B cell (primary cell): Measurements from ENCODE around the gene PRKN. TPM values are rescaled to one million over a fixed set of nuclear protein-coding genes. Genes with fewer than 3 reads are reported as not detected.

Experiments used
- ATAC-seq: fragments of 200-7000 bp; cut with Tn5 transposase; one replicate; pipeline ENCODE4 v1.10.0; 2021; ENCODE audit warnings: low read depth, mild to moderate bottlenecking, moderate number of reproducible peaks, moderate library complexity
- CTCF ChIA-PET: fragments of 350-600 bp; sonication (Branson Sonifier 250); formaldehyde crosslinking; loops from one replicate; lab custom pipeline; 2021; ENCODE audit warnings: antibody characterized with exemption, inconsistent platforms; lab: Charles Lee
- POLR2A ChIA-PET: fragments of 350-600 bp; sonication (Branson Sonifier 250); formaldehyde crosslinking; loops from one replicate; lab custom pipeline; 2021; ENCODE audit warnings: antibody characterized with exemption; lab: Charles Lee
- DNase-seq: peaks from one replicate; pipeline ENCODE4 v3.0.0; 2013
- H2AFZ ChIP-seq: 2 replicates; pipeline ENCODE4 v1.6.1; 2012; ENCODE audit warnings: mild to moderate bottlenecking, low read depth, low read length; ENCODE audit not compliant: insufficient read depth, poor library complexity, severe bottlenecking
- H3K27ac ChIP-seq, 2 donors: 1 replicate in 1 of 2; 2 replicates in 1 of 2; pipeline ENCODE4 v1.5.1; 2012 to 2013; ENCODE audit warnings: low read length in 2 of 2, mild to moderate bottlenecking in 2 of 2, moderate library complexity in 1 of 2
- H3K27me3 ChIP-seq, 4 experiments: fragments of 200-600 bp in 1 of 4; sonication (generic) in 1 of 4; replicated peaks in 1 of 4; 1 replicate in 2 of 4; 2 replicates in 2 of 4; pipeline versions ENCODE4 v1.6.1 to v1.7.0; 2013 to 2016; ENCODE audit warnings: low read length in 3 of 4, mild to moderate bottlenecking in 2 of 4, mixed read lengths in 1 of 4, moderate library complexity in 1 of 4; ENCODE audit not compliant: insufficient read depth in 4 of 4, control insufficient read depth in 3 of 4; ENCODE audit errors: control extremely low read depth in 1 of 4
- H3K36me3 ChIP-seq, 2 experiments: replicated peaks in 1 of 2; 1 replicate in 1 of 2; 2 replicates in 1 of 2; pipeline versions ENCODE4 v1.6.1 to v1.7.1; 2013; ENCODE audit warnings: low read length in 1 of 2; ENCODE audit not compliant: insufficient read depth in 2 of 2, control insufficient read depth in 1 of 2; ENCODE audit errors: control extremely low read depth in 1 of 2, extremely low read depth in 1 of 2
- H3K4me1 ChIP-seq, 2 donors: fragments of 200-600 bp in 1 of 2; sonication (generic) in 1 of 2; 1 replicate in 1 of 2; 2 replicates in 1 of 2; pipeline versions ENCODE4 v1.5.1 to v1.6.1; 2013 to 2017; ENCODE audit warnings: low read length in 2 of 2; ENCODE audit not compliant: control insufficient read depth in 2 of 2, insufficient read depth in 2 of 2
- H3K4me2 ChIP-seq: replicated peaks from 2 replicates; pipeline ENCODE3; 2012; ENCODE audit warnings: mild to moderate bottlenecking, low read depth, low read length; ENCODE audit not compliant: poor library complexity, severe bottlenecking
- H3K4me3 ChIP-seq, 5 experiments: fragments of 200-600 bp in 1 of 5; sonication (generic) in 1 of 5; 1 replicate in 3 of 5; 2 replicates in 2 of 5; pipeline versions ENCODE4 v1.5.1 to v1.7.0; 2011 to 2016; ENCODE audit warnings: low read length in 4 of 5, mild to moderate bottlenecking in 4 of 5, low read depth in 2 of 5, control low read depth in 1 of 5, moderate library complexity in 1 of 5; ENCODE audit not compliant: insufficient read depth in 1 of 5; ENCODE audit errors: control extremely low read depth in 1 of 5, extremely low read depth in 1 of 5
- H3K79me2 ChIP-seq: fragments of 200-600 bp; sonication (generic); one replicate; pipeline ENCODE4 v1.6.0; 2016; ENCODE audit warnings: low read length; ENCODE audit not compliant: control insufficient read depth, insufficient read depth
- H3K9ac ChIP-seq: fragments of 200-600 bp; sonication (generic); 2 replicates; pipeline ENCODE4 v1.6.1; 2017; ENCODE audit warnings: mild to moderate bottlenecking, low read length, moderate library complexity
- H3K9me3 ChIP-seq, 3 donors: one replicate each; pipeline versions ENCODE4 v1.6.1 to v1.7.1; 2013; ENCODE audit warnings: low read length in 2 of 3; ENCODE audit not compliant: control insufficient read depth in 2 of 3, insufficient read depth in 1 of 3; ENCODE audit errors: control extremely low read depth in 1 of 3
- H4K20me1 ChIP-seq: 2 replicates; pipeline ENCODE4 v1.6.0; 2012; ENCODE audit warnings: mild to moderate bottlenecking, low read length; ENCODE audit not compliant: insufficient read depth, control insufficient read depth, poor library complexity, severe bottlenecking
- H3K27ac Mint-ChIP-seq: one replicate; pipeline ENCODE4 v1.8.0; 2021; ENCODE audit warnings: mixed read lengths
- H3K27me3 Mint-ChIP-seq: one replicate; pipeline ENCODE4 v1.8.0; 2021; ENCODE audit warnings: mixed read lengths
- H3K4me1 Mint-ChIP-seq: one replicate; pipeline ENCODE4 v1.8.0; 2021; ENCODE audit warnings: mixed read lengths
- H3K4me3 Mint-ChIP-seq: one replicate; pipeline ENCODE4 v1.8.0; 2021; ENCODE audit warnings: mixed read lengths
- H3K9me3 Mint-ChIP-seq: one replicate; pipeline ENCODE4 v1.8.0; 2022; ENCODE audit warnings: mixed read lengths; ENCODE audit not compliant: insufficient read depth
- EZH2 ChIP-seq: IDR thresholded peaks from 2 replicates; pipeline ENCODE4 v1.6.1; 2012; ENCODE audit warnings: borderline replicate concordance, low read depth, mild to moderate bottlenecking, moderate library complexity, low read length; ENCODE audit not compliant: insufficient read depth, poor library complexity, severe bottlenecking
- WGBS: methylation state at CpG from one replicate; pipeline ENCODE4 v1.1.5; 2013; ENCODE audit warnings: missing lambda C conversion rate; ENCODE audit not compliant: insufficient coverage; 5-methylcytosine and 5-hydroxymethylcytosine counted together
- intact Hi-C: fragments of 100-400 bp; cut with micrococcal nuclease; formaldehyde crosslinking; loops from one replicate; pipeline ENCODE4 v1.10.0; 2022
- polyA plus RNA-seq: library from polyadenylated mRNA; depleted of rRNA; stranded (reverse); fragments of >200 nt; gene quantifications from 2 replicates; pipeline ENCODE4 v1.2.3, GENCODE V29; 2012
- total RNA-seq, 2 donors: library from RNA; stranded (reverse); fragments of 120-200 nt in 1 of 2; gene quantifications; 1 replicate in 1 of 2; 2 replicates in 1 of 2; pipeline versions ENCODE4 v1.2.3 to v1.2.4, GENCODE V29; 2013 to 2022
- TF ChIP-seq, protein P1 (sequence below): fragments of 200-600 bp; IDR thresholded peaks from one replicate; pipeline ENCODE4 v1.8.0; 2022; ENCODE audit warnings: antibody characterized with exemption, mild to moderate bottlenecking

The PRKN gene
- total and polyA plus RNA-seq, 2 donors (not counting 1 experiment from before 2014, with no cell fraction given) = 1.6 to 6.2 TPM

- no peaks in the 10 kb centered on the region for H3K27me3 ChIP-seq
- H3K27ac ChIP-seq = no peak overlapping the region
- no peak for ATAC-seq
- Mint-ChIP-seq H3K4me1 (no peaks in the 10 kb centered on the region), H3K27ac (no peak overlapping the region), H3K9me3 (no peaks in the 10 kb centered on the region), H3K27me3 (no peaks in the 10 kb centered on the region), H3K4me3 (no peak overlapping the region)
- WGBS = 64% methylated on average over 2 of the region's 3 CpGs
- ChIA-PET CTCF (no interaction called here), POLR2A (no interaction called here)
- no peaks in the 10 kb centered on the region for H4K20me1 ChIP-seq
- H3K36me3 ChIP-seq = no peaks in the 10 kb centered on the region
- no peaks in the 10 kb centered on the region for H3K79me2 ChIP-seq
- H3K4me2 ChIP-seq = no peak overlapping the region
- TF ChIP-seq, protein P1, sequence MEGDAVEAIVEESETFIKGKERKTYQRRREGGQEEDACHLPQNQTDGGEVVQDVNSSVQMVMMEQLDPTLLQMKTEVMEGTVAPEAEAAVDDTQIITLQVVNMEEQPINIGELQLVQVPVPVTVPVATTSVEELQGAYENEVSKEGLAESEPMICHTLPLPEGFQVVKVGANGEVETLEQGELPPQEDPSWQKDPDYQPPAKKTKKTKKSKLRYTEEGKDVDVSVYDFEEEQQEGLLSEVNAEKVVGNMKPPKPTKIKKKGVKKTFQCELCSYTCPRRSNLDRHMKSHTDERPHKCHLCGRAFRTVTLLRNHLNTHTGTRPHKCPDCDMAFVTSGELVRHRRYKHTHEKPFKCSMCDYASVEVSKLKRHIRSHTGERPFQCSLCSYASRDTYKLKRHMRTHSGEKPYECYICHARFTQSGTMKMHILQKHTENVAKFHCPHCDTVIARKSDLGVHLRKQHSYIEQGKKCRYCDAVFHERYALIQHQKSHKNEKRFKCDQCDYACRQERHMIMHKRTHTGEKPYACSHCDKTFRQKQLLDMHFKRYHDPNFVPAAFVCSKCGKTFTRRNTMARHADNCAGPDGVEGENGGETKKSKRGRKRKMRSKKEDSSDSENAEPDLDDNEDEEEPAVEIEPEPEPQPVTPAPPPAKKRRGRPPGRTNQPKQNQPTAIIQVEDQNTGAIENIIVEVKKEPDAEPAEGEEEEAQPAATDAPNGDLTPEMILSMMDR = no peak
- no peak for TF ChIP-seq EZH2
- no peak overlapping the region for H3K9ac ChIP-seq
- no peak overlapping the region for H2AFZ ChIP-seq
- H3K4me3 ChIP-seq = no peak overlapping the region
- no peaks in the 10 kb centered on the region for H3K4me1 ChIP-seq
- intact Hi-C loops = no loop called here
- H3K9me3 ChIP-seq = no peaks in the 10 kb centered on the region
- no peak for DNase-seq
Observed at GRCh38 chr6:162448294-162448693, 279.3 kb downstream of the PRKN start.

GRCh38 chr6:162443101-162443500 lies 284.5 kb downstream of the PRKN start:
- Histone ChIP-seq H4K20me1 (no peaks in the 10 kb centered on the region), H3K9me3 (peaks cover 0 to 3% (median 0%) of the 10 kb centered on the region in 3 donors), H3K9ac (no peak overlapping the region), H3K4me2 (no peak overlapping the region), H3K36me3 (no peaks in the 10 kb centered on the region), H3K79me2 (no peaks in the 10 kb centered on the region), H2AFZ (no peak overlapping the region), H3K4me3 (no peak overlapping the region), H3K4me1 (no peaks in the 10 kb centered on the region), H3K27ac (no peak overlapping the region), H3K27me3 (no peaks in the 10 kb centered on the region)
- no peaks in the 10 kb centered on the region for H3K4me1 Mint-ChIP-seq
- ATAC-seq (no peak), DNase-seq (no peak)
- peaks cover 8% of the 10 kb centered on the region for H3K9me3 Mint-ChIP-seq
- POLR2A ChIA-PET = no interaction called here
- H3K4me3 Mint-ChIP-seq = no peak overlapping the region
- 92% methylated on average over 9 of the region's 10 CpGs for WGBS
- H3K27ac Mint-ChIP-seq = no peak overlapping the region
- no peaks in the 10 kb centered on the region for H3K27me3 Mint-ChIP-seq
- intact Hi-C loops = no loop called here
- no peak for TF ChIP-seq EZH2
- TF ChIP-seq, protein P1 = no peak
- CTCF ChIA-PET = no interaction called here
